ENCODE data around the gene DPEP1. TPM values are rescaled to one million over a fixed set of nuclear protein-coding genes. Genes with fewer than 3 reads are reported as not detected.

Gene DPEP1
- total and polyA plus RNA-seq, 8 donors: 0.23 to 12.3 (median 1.00) TPM; not detected in 2

- no peak for DNase-seq
Observed at GRCh38 chr16:89672177-89672941, 58.9 kb downstream of the DPEP1 start.

GRCh38 chr16:89678258-89678657, 64.8 kb downstream of the DPEP1 start:
- no peaks in the 10 kb centered on the region for H3K27me3 ChIP-seq
- H3K4me1 ChIP-seq: no peaks in the 10 kb centered on the region
- intact Hi-C loops (cut with DNase I; ENCODE audit: low total_unique reads): no loop called here
- WGBS, 5 donors: 96 to 98% (median 97%) methylated on average over 2 of the region's 2 CpGs
- H3K9me3 ChIP-seq: no peaks in the 10 kb centered on the region
- H3K36me3 ChIP-seq: no peaks in the 10 kb centered on the region
- H3K27ac ChIP-seq: no peak overlapping the region
- H3K4me3 ChIP-seq: no peak overlapping the region
- no peak for TF ChIP-seq CTCF (IDR thresholded peaks at IDR 0.05)
- no peak for TF ChIP-seq EP300 (IDR thresholded peaks at IDR 0.05)
- TF ChIP-seq POLR2AphosphoS5 (IDR thresholded peaks at IDR 0.05): no peak
- TF ChIP-seq POLR2A (IDR thresholded peaks at IDR 0.05): no peak
- DNase-seq: no peak

More at GRCh38 chr16:89672177-89672941, 58.9 kb downstream of the DPEP1 start:
- intact Hi-C loops (cut with DNase I; ENCODE audit: low total_unique reads): no loop called here
- no peaks in the 10 kb centered on the region for H3K4me1 ChIP-seq
- no peak overlapping the region for H3K27ac ChIP-seq
- H3K9me3 ChIP-seq: no peaks in the 10 kb centered on the region
- H3K36me3 ChIP-seq: peaks cover 0 to 8% (median 0%) of the 10 kb centered on the region in 4 donors
- 86 to 91% (median 88%) methylated on average over 16 of the region's 16 CpGs for WGBS, 5 donors
- TF ChIP-seq EP300 (IDR thresholded peaks at IDR 0.05) (no peak), POLR2AphosphoS5 (IDR thresholded peaks at IDR 0.05) (no peak), CTCF (IDR thresholded peaks at IDR 0.05) (no peak), POLR2A (IDR thresholded peaks at IDR 0.05) (no peak)
- H3K27me3 ChIP-seq: no peaks in the 10 kb centered on the region
- no peak overlapping the region for H3K4me3 ChIP-seq

GRCh38 chr16:89685916-89686315, 72.5 kb downstream of the DPEP1 start:
- WGBS, 5 donors: 75 to 100% (median 97%) methylated on average over 1 of the region's 1 CpG
- H3K27ac ChIP-seq: no peak overlapping the region
- H3K4me1 ChIP-seq: peaks cover 12 to 33% (median 29%) of the 10 kb centered on the region in 4 donors
- H3K36me3 ChIP-seq: peaks cover 0 to 21% (median 19%) of the 10 kb centered on the region in 4 donors
- DNase-seq: no peak
- no peaks in the 10 kb centered on the region for H3K9me3 ChIP-seq
- H3K27me3 ChIP-seq: no peaks in the 10 kb centered on the region
- intact Hi-C loops (cut with DNase I; ENCODE audit: low total_unique reads): no loop called here
- TF ChIP-seq POLR2AphosphoS5 (IDR thresholded peaks at IDR 0.05) (no peak), POLR2A (IDR thresholded peaks at IDR 0.05) (no peak), EP300 (IDR thresholded peaks at IDR 0.05) (no peak), CTCF (IDR thresholded peaks at IDR 0.05) (no peak)
- H3K4me3 ChIP-seq: peak overlapping the region in 3 of 4 donors; percentile 68 to 92 (median 72)

- H3K27ac ChIP-seq: peak within 1 kb of the TSS; percentile 90 to 98 (median 94)
- H3K4me3 ChIP-seq: peak within 1 kb of the TSS; percentile 68 to 95 (median 82)
- intact Hi-C loops (cut with DNase I; ENCODE audit: low total_unique reads): no loop called here
- peaks cover 5 to 28% (median 26%) of the 10 kb centered on the region in 4 donors for H3K36me3 ChIP-seq
- DNase-seq: peak; percentile 95 to 97
- H3K4me1 ChIP-seq: peaks cover 12 to 33% (median 29%) of the 10 kb centered on the region in 4 donors
- no peaks in the 10 kb centered on the region for H3K9me3 ChIP-seq
- 0% methylated on average over 9 to 67 of the region's 67 CpGs for WGBS, 5 donors
- H3K27me3 ChIP-seq: no peaks in the 10 kb centered on the region
- TF ChIP-seq POLR2A (IDR thresholded peaks at IDR 0.05): peak in 1 of 4 donors; percentile 55
- TF ChIP-seq CTCF (IDR thresholded peaks at IDR 0.05): no peak
- TF ChIP-seq POLR2AphosphoS5 (IDR thresholded peaks at IDR 0.05): peak; percentile 60 to 96 (median 84)
Observed at GRCh38 chr16:89686520-89687091, 73.2 kb downstream of the DPEP1 start, which contains the start of gene CDK10. CDK10 (plus strand) TSS chr16:89686689; CDS start chr16:89686711, 22 bp downstream.
